Breast epithelium (tissue), 3 donors: Measurements from ENCODE around the gene CXCR6.

Source experiments
- POLR2A ChIP-seq: fragments of 450-650 bp; IDR thresholded peaks from one replicate; pipeline ENCODE4 v1.6.1; 2016; ENCODE audit warnings: antibody characterized with exemption, mild to moderate bottlenecking, moderate library complexity
- POLR2AphosphoS5 ChIP-seq, 3 donors: sonication (generic); formaldehyde crosslinking; IDR thresholded peaks; one replicate each; pipeline ENCODE4 v1.6.1; 2017; ENCODE audit warnings: antibody characterized with exemption in 3 of 3
- TF ChIP-seq, protein P1 (sequence below), 3 donors: fragments of 450-650 bp; IDR thresholded peaks; one replicate each; pipeline ENCODE4 v1.5.1; 2016 to 2017; ENCODE audit warnings: antibody characterized with exemption in 3 of 3, mild to moderate bottlenecking in 3 of 3, moderate library complexity in 3 of 3

DNA sequence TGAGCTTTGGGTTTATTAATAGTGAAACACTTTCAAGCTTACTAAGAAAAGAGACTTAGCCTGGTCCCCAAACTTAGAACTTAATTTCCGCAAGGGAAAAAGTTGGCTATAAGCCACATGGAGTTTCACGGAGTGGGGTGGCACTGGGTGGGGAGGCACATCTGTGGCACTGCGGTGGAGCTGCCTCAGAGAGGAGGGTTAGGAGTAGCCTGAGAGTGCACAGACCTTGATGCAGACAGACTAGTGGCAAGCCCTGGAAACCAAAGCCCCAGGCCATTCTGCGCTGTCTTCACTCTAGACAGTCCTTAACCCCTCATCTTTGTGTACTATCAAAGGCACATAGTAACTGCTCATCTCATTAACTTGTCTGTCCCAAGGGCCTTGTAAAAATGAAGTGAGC, 22.0 kb downstream of the CXCR6 start:
- TF ChIP-seq, protein P1, sequence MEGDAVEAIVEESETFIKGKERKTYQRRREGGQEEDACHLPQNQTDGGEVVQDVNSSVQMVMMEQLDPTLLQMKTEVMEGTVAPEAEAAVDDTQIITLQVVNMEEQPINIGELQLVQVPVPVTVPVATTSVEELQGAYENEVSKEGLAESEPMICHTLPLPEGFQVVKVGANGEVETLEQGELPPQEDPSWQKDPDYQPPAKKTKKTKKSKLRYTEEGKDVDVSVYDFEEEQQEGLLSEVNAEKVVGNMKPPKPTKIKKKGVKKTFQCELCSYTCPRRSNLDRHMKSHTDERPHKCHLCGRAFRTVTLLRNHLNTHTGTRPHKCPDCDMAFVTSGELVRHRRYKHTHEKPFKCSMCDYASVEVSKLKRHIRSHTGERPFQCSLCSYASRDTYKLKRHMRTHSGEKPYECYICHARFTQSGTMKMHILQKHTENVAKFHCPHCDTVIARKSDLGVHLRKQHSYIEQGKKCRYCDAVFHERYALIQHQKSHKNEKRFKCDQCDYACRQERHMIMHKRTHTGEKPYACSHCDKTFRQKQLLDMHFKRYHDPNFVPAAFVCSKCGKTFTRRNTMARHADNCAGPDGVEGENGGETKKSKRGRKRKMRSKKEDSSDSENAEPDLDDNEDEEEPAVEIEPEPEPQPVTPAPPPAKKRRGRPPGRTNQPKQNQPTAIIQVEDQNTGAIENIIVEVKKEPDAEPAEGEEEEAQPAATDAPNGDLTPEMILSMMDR (IDR thresholded peaks at IDR 0.05) = no peak
- TF ChIP-seq POLR2AphosphoS5 (IDR thresholded peaks at IDR 0.05) = no peak
- TF ChIP-seq POLR2A = no peak
